Heart left ventricle (tissue), 13 donors: ENCODE data around the gene SLC35D3.

Experiments
- POLR2A ChIP-seq, 2 donors: fragments of 450-650 bp; IDR thresholded peaks; one replicate each; pipeline ENCODE4 v1.6.1; 2017; ENCODE audit warnings: antibody characterized with exemption in 2 of 2, mild to moderate bottlenecking in 2 of 2, moderate library complexity in 2 of 2
- TF ChIP-seq, protein P1 (sequence below), 12 donors: fragments of 200-600 bp; sonication (generic) in 4 of 12; IDR thresholded peaks; one replicate each; pipeline versions ENCODE4 v1.5.0 to v1.8.0; 2018 to 2022; ENCODE audit warnings: antibody characterized with exemption in 12 of 12, mild to moderate bottlenecking in 5 of 12
- donor health status: ischemic (EF 13 %, LVEDD 7.1; RV severe dilation, severe dysfunction).
- donor health status: DM: no; HTN: yes; CAD: no.
- donor health status: DM: no; HTN: no; CAD: no.
- donor health status: ischemic (EF 25% LVEDD 6.9; RV normal size, moderate dysfunction).
- donor health status: ischemic (EF 25% LVEDD 5.7; RV mildly dilated, moderate dysfunction).
- donor health status: ischemic (EF 35%, LVEDD 5.7; RV mildly dilated, moderate dysfunction).
- donor health status: nonischemic (EF 11% LVEDD 7.7; RV severe dilation, severe dysfunction).
- donor health status: DM: yes; HTN: yes; CAD: no.
- donor health status: PGD.
- donor health status: ischemic (EF 29% LVEDD 5.4; RV normal size, mild dysfunction).
- donor health status: nonischemic (EF 23%, LVEDD 6.1; RV moderate dilation, normal function).

DNA sequence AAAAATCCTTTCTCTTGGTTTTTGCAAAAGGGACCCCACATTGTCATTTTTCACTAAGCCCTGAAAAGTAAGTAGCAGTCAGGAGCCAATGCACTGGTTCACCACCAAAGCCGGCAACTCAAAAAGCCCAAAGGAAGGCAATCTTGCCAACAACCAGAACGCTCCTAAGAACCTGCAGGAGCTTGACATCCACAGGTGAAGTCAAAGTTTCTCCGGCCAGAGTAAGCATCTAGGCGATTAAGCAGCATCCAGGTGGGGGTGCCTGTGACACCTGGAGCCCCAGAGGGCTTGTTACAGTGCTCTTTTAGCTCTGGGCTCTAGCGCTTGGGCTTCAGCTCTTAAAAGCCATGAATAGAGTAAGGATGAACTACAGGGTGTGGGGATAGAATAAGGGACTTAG is 36.1 kb downstream of the SLC35D3 start:
- TF ChIP-seq, protein P1, sequence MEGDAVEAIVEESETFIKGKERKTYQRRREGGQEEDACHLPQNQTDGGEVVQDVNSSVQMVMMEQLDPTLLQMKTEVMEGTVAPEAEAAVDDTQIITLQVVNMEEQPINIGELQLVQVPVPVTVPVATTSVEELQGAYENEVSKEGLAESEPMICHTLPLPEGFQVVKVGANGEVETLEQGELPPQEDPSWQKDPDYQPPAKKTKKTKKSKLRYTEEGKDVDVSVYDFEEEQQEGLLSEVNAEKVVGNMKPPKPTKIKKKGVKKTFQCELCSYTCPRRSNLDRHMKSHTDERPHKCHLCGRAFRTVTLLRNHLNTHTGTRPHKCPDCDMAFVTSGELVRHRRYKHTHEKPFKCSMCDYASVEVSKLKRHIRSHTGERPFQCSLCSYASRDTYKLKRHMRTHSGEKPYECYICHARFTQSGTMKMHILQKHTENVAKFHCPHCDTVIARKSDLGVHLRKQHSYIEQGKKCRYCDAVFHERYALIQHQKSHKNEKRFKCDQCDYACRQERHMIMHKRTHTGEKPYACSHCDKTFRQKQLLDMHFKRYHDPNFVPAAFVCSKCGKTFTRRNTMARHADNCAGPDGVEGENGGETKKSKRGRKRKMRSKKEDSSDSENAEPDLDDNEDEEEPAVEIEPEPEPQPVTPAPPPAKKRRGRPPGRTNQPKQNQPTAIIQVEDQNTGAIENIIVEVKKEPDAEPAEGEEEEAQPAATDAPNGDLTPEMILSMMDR (IDR thresholded peaks at IDR 0.05): no peak
- no peak for TF ChIP-seq POLR2A (IDR thresholded peaks at IDR 0.05)
